ENCODE results near the gene MACROD2.
"Not testable (repeated sequence)": the region's sequence is repeated elsewhere in the genome, so short reads cannot be mapped to it uniquely, and the experiment has no call there.

Gene MACROD2

GRCh38 chr20:14924433-14924832 lies 929.1 kb downstream of the MACROD2 start (continued):
- TF ChIP-seq CREB5 (CRISPR knock-in tag; IDR thresholded peaks at IDR 0.05; ENCODE audit: low read depth), result no peak
- TF ChIP-seq ZFP3 (CRISPR knock-in tag; IDR thresholded peaks at IDR 0.05), result no peak
- TF ChIP-seq ARNTL (CRISPR knock-in tag; IDR thresholded peaks at IDR 0.05; ENCODE audit: borderline replicate concordance, low read depth), result no peak
- TF ChIP-seq ESRRG (CRISPR knock-in tag; IDR thresholded peaks at IDR 0.05), result no peak
- TF ChIP-seq GLIS3 (CRISPR knock-in tag; IDR thresholded peaks at IDR 0.05), result no peak
- no peak for TF ChIP-seq RARB (CRISPR knock-in tag; IDR thresholded peaks at IDR 0.05)

- peak; percentile 48 for ATAC-seq
- TF ChIP-seq ISL1 (CRISPR knock-in tag; IDR thresholded peaks at IDR 0.05), result peak; percentile 29; the same call in 1 of the 2 replicates
- no peak for TF ChIP-seq PPARA (CRISPR knock-in tag; IDR thresholded peaks at IDR 0.05; ENCODE audit: borderline replicate concordance)
Observed at GRCh38 chr20:14925300-14925699, 930.0 kb downstream of the MACROD2 start.

- not testable (repeated sequence) for ATAC-seq
Observed at GRCh38 chr20:14926436-14926835, 931.1 kb downstream of the MACROD2 start.

GRCh38 chr20:14928083-14928482 lies 932.8 kb downstream of the MACROD2 start:
- TF ChIP-seq ZFP3 (CRISPR knock-in tag; IDR thresholded peaks at IDR 0.05), result no peak
- peak; percentile 66 for TF ChIP-seq ISL1 (CRISPR knock-in tag; IDR thresholded peaks at IDR 0.05)
- TF ChIP-seq OSR1 (CRISPR knock-in tag; IDR thresholded peaks at IDR 0.05), result no peak
- no peak for TF ChIP-seq CSRNP3 (CRISPR knock-in tag; IDR thresholded peaks at IDR 0.05)
- no peak for TF ChIP-seq GLIS3 (CRISPR knock-in tag; IDR thresholded peaks at IDR 0.05)
- TF ChIP-seq CREB5 (CRISPR knock-in tag; IDR thresholded peaks at IDR 0.05; ENCODE audit: low read depth), result no peak
- TF ChIP-seq BACH2 (CRISPR knock-in tag; IDR thresholded peaks at IDR 0.05; ENCODE audit: borderline replicate concordance), result no peak
- TF ChIP-seq PPARA (CRISPR knock-in tag; IDR thresholded peaks at IDR 0.05; ENCODE audit: borderline replicate concordance), result no peak
- ATAC-seq, result peak; percentile 32; the same call in 2 of the 3 replicates

- TF ChIP-seq ZFP3 (CRISPR knock-in tag; IDR thresholded peaks at IDR 0.05), result no peak
- TF ChIP-seq ZC3H10 (CRISPR knock-in tag; IDR thresholded peaks at IDR 0.05), result no peak
- TF ChIP-seq SNAI2 (CRISPR knock-in tag; IDR thresholded peaks at IDR 0.05), result no peak
- no peak for TF ChIP-seq TSHZ2 (CRISPR knock-in tag; IDR thresholded peaks at IDR 0.05)
- ATAC-seq, result no peak
Observed at GRCh38 chr20:14929388-14929787, 934.1 kb downstream of the MACROD2 start.

GRCh38 chr20:14932040-14932439 lies 936.7 kb downstream of the MACROD2 start:
- no peak for ATAC-seq
- TF ChIP-seq TSHZ2 (CRISPR knock-in tag; IDR thresholded peaks at IDR 0.05), result no peak
- no peak for TF ChIP-seq RARB (CRISPR knock-in tag; IDR thresholded peaks at IDR 0.05)
- TF ChIP-seq SNAI2 (CRISPR knock-in tag; IDR thresholded peaks at IDR 0.05), result no peak
- no peak for TF ChIP-seq CREB5 (CRISPR knock-in tag; IDR thresholded peaks at IDR 0.05; ENCODE audit: low read depth)
- no peak for TF ChIP-seq CSDC2 (CRISPR knock-in tag; IDR thresholded peaks at IDR 0.05)
- TF ChIP-seq ARNTL (CRISPR knock-in tag; IDR thresholded peaks at IDR 0.05; ENCODE audit: borderline replicate concordance, low read depth), result no peak
- no peak for TF ChIP-seq TCF4 (CRISPR knock-in tag; IDR thresholded peaks at IDR 0.05; ENCODE audit: borderline replicate concordance)
- no peak for TF ChIP-seq ZFP30 (CRISPR knock-in tag; IDR thresholded peaks at IDR 0.05)
- no peak for TF ChIP-seq PPARA (CRISPR knock-in tag; IDR thresholded peaks at IDR 0.05; ENCODE audit: borderline replicate concordance)
